Measurements from ENCODE around the gene STMN1. TPM values are rescaled to one million over a fixed set of nuclear protein-coding genes. Genes with fewer than 3 reads are reported as not detected.
A peak's percentile ranks its signal among the peaks of the same experiment; 100 is the strongest.

Gene STMN1
- total RNA-seq, 1 experiment from 2014 or later = 368 TPM

GRCh38 chr1:25875856-25876692 lies 30.1 kb downstream of the STMN1 start (continued):
- no peak for TF ChIP-seq REST (IDR thresholded peaks at IDR 0.05; ENCODE audit: low read depth)
- TF ChIP-seq MAX (IDR thresholded peaks at IDR 0.05) = no peak
- no peak for TF ChIP-seq TCF7L2 (IDR thresholded peaks at IDR 0.05; ENCODE audit: borderline replicate concordance, extremely low read depth, insufficient read depth, insufficient read length)

- ATAC-seq = peak; percentile 83
- no peaks in the 10 kb centered on the region for H3K9me2 ChIP-seq (ENCODE audit: insufficient read depth)
- no peak for DNase-seq (ENCODE audit: low read depth, low spot score)
- H3K27ac ChIP-seq (ENCODE audit: low read depth, low read length) = peak within 1 kb of the TSS; percentile 81
- no peaks in the 10 kb centered on the region for H3K36me3 ChIP-seq (ENCODE audit: control insufficient read depth in 1 of 2, insufficient read depth in 2 of 2, low read length in 2 of 2)
- CTCF ChIA-PET = interaction anchor here (0.6 to 1.3 kb wide), 3 partner anchors 15 to 38 kb away, joined by 3 read pairs; no protein-coding TSS in a partner anchor
- POLR2A ChIA-PET = interaction anchor here (0.9 to 3.2 kb wide), 3 partner anchors 13 to 16 kb away, joined by 3 to 31 read pairs (median 8); no protein-coding TSS in a partner anchor
- H2AFZ ChIP-seq (ENCODE audit: low read depth, low read length, poor library complexity, severe bottlenecking) = no peak within 1 kb of the TSS
- peak; percentile 70 for TF ChIP-seq POLR2A (IDR thresholded peaks at IDR 0.05; ENCODE audit: borderline replicate concordance, extremely low read depth, insufficient read depth, insufficient read length)
- no peak for TF ChIP-seq ZNF274 (IDR thresholded peaks at IDR 0.05; ENCODE audit: low read depth, low read length)
- no peak for TF ChIP-seq SP1 (IDR thresholded peaks at IDR 0.05; ENCODE audit: low read depth)
- TF ChIP-seq EZH2 (IDR thresholded peaks at IDR 0.05) = no peak
- no peak for TF ChIP-seq CTCF (IDR thresholded peaks at IDR 0.05 in 2 of 3, conservative IDR thresholded peaks at IDR 0.05 in 1 of 3; ENCODE audit: borderline replicate concordance in 1 of 3, insufficient read depth in 1 of 3, low read depth in 2 of 3, low read length in 2 of 3)
- peak; percentile 66 for TF ChIP-seq POLR2AphosphoS5 (IDR thresholded peaks at IDR 0.05; ENCODE audit: low read depth, low read length)
- TF ChIP-seq MAX (IDR thresholded peaks at IDR 0.05) = peak; percentile 95
- 0 out of 2 replicates have a peak, but pooled peaks have one; percentile 26 for TF ChIP-seq SIN3A (IDR thresholded peaks at IDR 0.05; ENCODE audit: low read depth)
- TF ChIP-seq ZFX (IDR thresholded peaks at IDR 0.05) = peak; percentile 84
- TF ChIP-seq YY1 (IDR thresholded peaks at IDR 0.05; ENCODE audit: extremely low read depth, insufficient replicate concordance, low read depth, low read length) = peak; percentile 12
- TF ChIP-seq EZH2phosphoT487 (IDR thresholded peaks at IDR 0.05; ENCODE audit: borderline replicate concordance) = no peak
- TF ChIP-seq TCF7L2 (IDR thresholded peaks at IDR 0.05; ENCODE audit: borderline replicate concordance, extremely low read depth, insufficient read depth, insufficient read length) = peak; percentile 93
- peak; percentile 53 for TF ChIP-seq EGR1 (IDR thresholded peaks at IDR 0.05; ENCODE audit: low read depth)
- TF ChIP-seq ELF1 (IDR thresholded peaks at IDR 0.05; ENCODE audit: borderline replicate concordance, low read depth) = no peak
- peak within 1 kb of the TSS; percentile 84 for H3K9ac ChIP-seq (ENCODE audit: low read length)
- H3K4me2 ChIP-seq (ENCODE audit: low read length) = peak within 1 kb of the TSS; percentile 98
- H4K20me1 ChIP-seq (ENCODE audit: insufficient read depth) = no peaks in the 10 kb centered on the region
- intact Hi-C loops (cut with micrococcal nuclease) = no loop called here
- H3K9me3 ChIP-seq (ENCODE audit: control insufficient read depth in 1 of 2, insufficient read depth in 1 of 2, low read depth in 1 of 2, low read length in 2 of 2) = no peaks in the 10 kb centered on the region
- peak within 1 kb of the TSS; percentile 77 to 78 for H3K4me3 ChIP-seq (replicated peaks in 1 of 2; ENCODE audit: low read depth in 1 of 2, low read length in 2 of 2)
- peaks cover 35 to 66% of the 10 kb centered on the region in 2 experiments for H3K4me1 ChIP-seq (ENCODE audit: control insufficient read depth in 1 of 2, insufficient read depth in 2 of 2, low read length in 2 of 2)
- H3K79me2 ChIP-seq (ENCODE audit: insufficient read depth, low read length) = peaks cover 10% of the 10 kb centered on the region; the same call in 1 of the 2 replicates
- no peaks in the 10 kb centered on the region for H3K27me3 ChIP-seq (ENCODE audit: insufficient read depth, low read length)
- RAD21 ChIA-PET (ENCODE audit: low non-redundant PET in 1 of 2, low total read pairs in 2 of 2, uncharacterized antibody in 2 of 2, unreplicated experiment in 2 of 2) = interaction anchor here (0.7 to 1.6 kb wide), 3 partner anchors 16 to 20 kb away, joined by 3 to 6 read pairs (median 4); no protein-coding TSS in a partner anchor
- BruUV-seq (replicated peaks) = no TSS peak
These were observed 30.9 kb downstream of the STMN1 start, which contains the start of gene PAQR7 for GRCh38 chr1:25875154-25875855. Gene PAQR7 (minus strand): TSS chr1:25875708. CDS start chr1:25863839, 11,869 bp downstream.
